G401 (cell line): ENCODE results near the gene PRKAB1. TPM values are rescaled to one million over a fixed set of nuclear protein-coding genes. Genes with fewer than 3 reads are reported as not detected.
A peak's percentile ranks its signal among the peaks of the same experiment; 100 is the strongest.

ENCODE experiments used
- DNase-seq: peaks from one replicate; pipeline ENCODE4 v3.0.0-alpha.2; 2015; ENCODE audit warnings: low spot score
- in situ Hi-C: cut with HindIII; loops from 2 replicates; pipeline ENCODE4 v1.10.0; 2016; ENCODE audit warnings: low sequenced_read_pairs, mixed read lengths
- total RNA-seq: library from RNA; depleted of rRNA; stranded (reverse); fragments of >200 nt; shearing (Covaris generic); gene quantifications from 2 replicates; pipeline ENCODE4 v1.2.3, GENCODE V29; 2014

Gene PRKAB1
- total RNA-seq, 1 experiment from 2014 or later, result 20.3 TPM

DNA sequence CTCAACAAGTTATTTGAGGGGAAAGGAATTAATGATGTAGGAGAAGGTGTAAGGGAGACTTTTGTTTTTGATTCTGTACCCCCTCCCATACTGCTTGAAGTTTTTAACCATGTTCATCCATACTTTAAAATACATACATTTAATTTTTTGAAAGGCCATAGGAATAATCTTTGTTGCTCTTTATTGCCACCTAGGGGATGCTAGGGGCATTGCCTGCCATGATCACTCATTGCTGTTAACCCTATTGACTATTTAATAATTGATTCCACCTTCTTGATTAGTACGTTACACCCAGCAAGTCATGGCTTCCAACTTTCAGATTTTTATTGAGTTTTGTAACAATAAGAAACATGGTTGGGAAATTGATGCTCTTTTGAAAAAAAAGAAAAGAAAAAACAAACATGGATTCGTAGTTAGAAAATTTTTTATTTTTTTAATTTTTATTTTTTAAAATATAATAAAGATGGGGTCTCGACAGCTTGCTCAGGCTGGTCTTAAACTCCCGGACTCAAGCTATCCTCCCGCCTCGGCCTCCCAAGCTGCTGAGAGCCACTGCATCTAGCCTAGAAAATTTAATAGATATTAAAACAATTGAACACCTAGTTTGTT, 8.5 kb upstream of the PRKAB1 start:
- in situ Hi-C loops, result no loop called here
- DNase-seq, result peak; percentile 28

DNA sequence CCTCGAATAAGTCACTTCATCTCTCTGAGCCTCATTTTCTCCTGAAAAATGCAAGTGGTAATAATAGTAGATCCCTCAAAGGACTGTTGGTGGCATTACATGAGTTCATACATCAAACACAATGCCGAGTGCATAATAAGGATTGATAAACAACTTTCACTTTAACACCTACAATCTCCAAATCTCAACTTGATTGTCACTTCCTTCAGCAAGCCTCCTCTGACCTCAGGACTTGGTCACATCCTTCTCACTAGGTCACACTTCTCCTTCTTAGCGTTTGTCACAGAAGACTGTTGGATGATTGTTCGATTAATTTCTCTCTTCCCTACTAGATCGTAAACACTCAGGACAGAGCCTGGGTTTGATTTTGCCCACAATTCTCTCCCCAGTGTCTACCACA, 7.9 kb upstream of the PRKAB1 start:
- DNase-seq, result no peak
- in situ Hi-C loops, result no loop called here

- DNase-seq, result no peak
- in situ Hi-C loops, result no loop called here
These were observed 6.1 kb upstream of the PRKAB1 start for GRCh38 chr12:119661882-119662281.

- in situ Hi-C loops, result no loop called here
- no peak for DNase-seq
These were observed 3.3 kb upstream of the PRKAB1 start for GRCh38 chr12:119664642-119665041.

DNA sequence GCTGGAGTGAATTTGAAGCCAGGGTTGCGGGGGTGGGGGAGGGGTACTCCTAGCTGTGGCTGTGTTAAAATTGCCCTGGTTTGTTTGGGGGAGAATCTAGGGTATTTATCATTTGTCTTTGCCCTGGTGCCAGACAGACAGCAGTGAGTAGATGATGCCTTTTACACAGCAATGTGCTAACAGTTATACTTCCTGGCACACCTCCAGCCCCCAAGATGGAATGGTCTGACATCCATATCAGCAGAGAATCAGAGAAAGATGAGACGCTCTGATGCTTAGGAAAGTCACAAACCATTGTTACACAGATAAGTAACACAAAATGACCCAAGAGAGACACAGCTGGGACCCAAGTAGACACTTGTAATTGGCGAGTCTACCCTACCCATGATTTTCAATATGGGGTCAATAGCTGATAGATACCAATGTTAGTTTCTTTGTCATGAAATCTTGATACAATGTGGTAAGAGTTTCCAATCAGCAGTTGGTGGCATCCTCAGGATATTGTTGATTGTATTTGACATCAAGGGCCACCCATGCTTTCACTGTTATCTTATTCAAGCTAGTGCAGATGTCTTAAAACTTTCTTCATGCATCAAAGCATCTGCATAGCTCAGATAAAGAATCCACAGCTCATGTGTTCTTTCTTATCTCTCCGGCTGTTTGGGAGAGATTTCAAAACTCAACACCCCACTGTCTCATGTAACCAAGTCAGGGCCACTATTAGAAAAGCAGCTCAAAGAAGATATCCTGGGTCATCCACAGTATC, 2.6 kb upstream of the PRKAB1 start:
- in situ Hi-C loops, result no loop called here
- no peak for DNase-seq

DNA sequence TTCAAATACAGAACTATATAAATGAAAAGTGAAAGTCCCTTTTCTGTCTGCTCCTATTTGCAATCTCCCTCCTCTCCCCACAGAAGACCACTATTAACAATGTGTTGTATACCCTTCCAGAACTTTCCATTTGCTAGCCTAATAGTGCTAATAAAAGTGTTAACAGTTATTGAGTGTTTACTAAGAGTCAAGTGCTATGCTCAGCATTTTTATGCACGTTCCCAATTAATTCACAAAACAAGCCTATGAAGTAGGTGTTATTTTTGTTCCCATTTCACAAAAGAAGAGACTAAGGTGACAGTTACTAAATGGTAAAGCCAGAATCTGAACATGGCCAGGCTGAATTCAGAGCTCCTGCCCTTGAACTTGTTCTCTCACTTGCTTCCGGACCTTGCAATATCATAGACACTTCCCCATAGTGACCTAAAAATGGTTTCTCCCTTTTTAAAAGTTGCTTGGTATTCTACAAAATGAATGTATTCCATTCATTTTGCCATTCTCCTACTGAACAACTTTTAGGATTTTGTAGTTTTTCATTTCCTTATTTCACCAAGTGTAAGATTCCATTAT, 1.6 kb upstream of the PRKAB1 start:
- in situ Hi-C loops, result no loop called here
- no peak for DNase-seq

- in situ Hi-C loops, result no loop called here
- no peak for DNase-seq
These were observed 895 bp upstream of the PRKAB1 start for GRCh38 chr12:119666900-119667576.

DNA sequence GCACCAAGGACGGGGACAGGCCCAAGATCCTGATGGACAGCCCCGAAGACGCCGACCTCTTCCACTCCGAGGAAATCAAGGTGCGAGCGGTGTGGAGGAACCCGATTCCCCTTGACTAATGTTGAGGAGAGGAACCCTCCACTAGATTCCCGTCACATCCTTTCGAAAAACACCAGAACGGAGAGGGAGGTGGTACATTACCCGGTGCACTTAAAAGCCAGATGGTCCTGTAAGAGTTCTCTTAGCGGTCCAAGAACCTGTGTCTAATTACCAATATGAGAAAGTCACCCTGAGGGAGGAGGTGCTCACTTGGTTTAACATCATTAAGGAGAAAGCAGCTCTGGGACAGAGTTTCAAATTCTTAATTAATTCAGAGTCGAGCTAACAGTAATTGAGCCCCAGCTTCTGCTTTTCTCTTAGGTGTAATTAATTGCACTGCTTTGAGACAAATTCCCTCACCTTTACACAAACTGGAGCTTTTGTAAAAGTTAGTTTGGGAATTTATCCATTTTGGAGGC, 450 bp downstream of the PRKAB1 start:
- in situ Hi-C loops, result no loop called here
- DNase-seq, result no peak

DNA sequence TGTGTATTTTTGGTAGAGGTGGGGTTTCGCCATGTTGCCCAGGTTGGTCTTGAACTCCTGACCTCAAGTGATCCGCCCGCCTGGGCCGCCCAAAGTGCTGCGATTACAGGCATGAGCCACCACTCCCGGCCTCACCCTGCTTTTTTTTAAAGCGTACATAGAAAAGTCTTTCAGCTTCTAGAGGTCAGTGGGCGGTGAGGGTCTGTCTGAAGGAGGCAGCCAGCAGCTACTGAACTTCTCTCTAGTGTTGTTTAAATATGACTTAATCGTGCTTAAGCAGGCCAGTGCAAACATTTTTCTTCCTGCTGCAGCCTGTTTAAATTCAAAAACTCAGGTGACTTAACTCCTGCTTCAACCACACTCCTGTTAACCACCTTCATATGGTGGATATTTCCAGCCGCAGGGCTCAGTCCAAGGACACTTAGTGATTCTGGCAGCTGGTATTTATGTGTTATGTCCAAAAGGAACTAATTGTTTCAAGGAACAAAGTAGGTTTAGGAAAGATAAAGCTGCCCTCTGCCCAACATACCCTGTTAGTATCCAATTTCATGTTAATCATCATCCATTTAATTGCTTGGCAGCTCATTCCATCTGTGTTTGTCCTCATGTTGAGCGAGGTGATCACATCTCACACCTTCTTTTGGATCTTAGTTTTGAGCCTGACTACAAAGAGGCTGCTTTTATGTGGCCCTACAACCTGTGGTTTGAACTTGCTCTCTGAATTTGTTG, 2.0 kb downstream of the PRKAB1 start:
- in situ Hi-C loops, result no loop called here
- DNase-seq, result no peak

- in situ Hi-C loops, result no loop called here
- no peak for DNase-seq
These were observed 3.1 kb downstream of the PRKAB1 start for GRCh38 chr12:119671070-119671469.

- no peak for DNase-seq
- in situ Hi-C loops, result no loop called here
These were observed 4.3 kb downstream of the PRKAB1 start for GRCh38 chr12:119672194-119672593.

DNA sequence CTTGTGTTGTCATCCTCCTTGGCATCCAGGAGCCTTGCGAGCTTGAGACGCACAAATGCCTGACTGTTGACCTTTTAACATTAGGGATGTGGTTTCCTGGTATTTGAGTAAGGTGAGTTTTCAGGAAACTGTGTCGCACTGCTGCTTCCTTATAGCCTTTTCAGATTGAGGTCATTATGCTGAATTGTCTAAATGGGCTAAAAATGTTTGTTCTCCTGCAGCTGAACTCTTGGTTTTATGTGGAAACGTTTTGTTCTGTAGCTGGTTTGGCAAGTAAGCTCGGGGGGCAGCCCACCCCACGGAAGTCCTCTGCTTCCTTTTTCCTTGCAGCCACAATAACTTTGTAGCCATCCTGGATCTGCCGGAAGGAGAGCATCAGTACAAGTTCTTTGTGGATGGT, 5.7 kb downstream of the PRKAB1 start:
- no peak for DNase-seq
- in situ Hi-C loops, result no loop called here

GRCh38 chr12:119674560-119674959, 6.6 kb downstream of the PRKAB1 start:
- in situ Hi-C loops, result no loop called here
- DNase-seq, result no peak

GRCh38 chr12:119676022-119676421, 8.1 kb downstream of the PRKAB1 start:
- in situ Hi-C loops, result no loop called here
- no peak for DNase-seq

DNA sequence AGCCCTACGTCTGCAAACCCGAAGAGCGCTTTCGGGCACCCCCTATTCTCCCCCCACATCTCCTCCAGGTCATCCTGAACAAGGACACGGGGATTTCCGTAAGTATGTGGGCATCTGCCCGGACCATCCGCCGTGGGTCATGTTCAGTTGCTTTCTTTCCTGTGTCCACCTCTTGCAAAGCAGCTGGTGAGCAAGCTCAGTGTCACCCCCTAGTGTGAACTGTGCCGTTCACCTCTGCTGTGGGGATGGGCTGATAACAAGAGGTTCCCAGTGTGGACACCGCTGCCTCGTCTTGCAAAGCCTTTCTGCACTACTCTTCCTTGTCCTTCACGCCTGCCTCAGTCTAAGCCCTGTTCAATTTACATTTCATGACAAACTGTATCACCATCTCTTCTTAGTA, 8.6 kb downstream of the PRKAB1 start:
- in situ Hi-C loops, result no loop called here
- no peak for DNase-seq

DNA sequence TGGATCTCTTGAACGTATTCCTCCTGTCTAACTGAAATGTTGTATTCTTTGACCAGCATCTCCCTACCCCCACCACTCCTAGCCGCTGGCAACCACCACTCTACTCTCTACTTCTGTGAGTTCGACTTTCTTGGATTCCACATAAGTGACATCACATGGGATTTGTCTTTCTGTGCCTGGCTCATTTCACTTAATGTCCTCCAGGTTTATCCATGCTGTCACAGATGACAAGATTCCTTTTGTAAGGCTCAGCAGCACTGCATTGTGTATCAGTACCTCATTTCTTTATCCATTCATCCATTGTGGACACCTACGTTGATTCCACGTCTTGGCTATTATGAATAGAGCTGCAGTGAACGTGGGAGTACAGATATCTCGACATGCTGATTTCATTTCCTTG, 10.5 kb downstream of the PRKAB1 start:
- no peak for DNase-seq
- in situ Hi-C loops, result no loop called here

DNA sequence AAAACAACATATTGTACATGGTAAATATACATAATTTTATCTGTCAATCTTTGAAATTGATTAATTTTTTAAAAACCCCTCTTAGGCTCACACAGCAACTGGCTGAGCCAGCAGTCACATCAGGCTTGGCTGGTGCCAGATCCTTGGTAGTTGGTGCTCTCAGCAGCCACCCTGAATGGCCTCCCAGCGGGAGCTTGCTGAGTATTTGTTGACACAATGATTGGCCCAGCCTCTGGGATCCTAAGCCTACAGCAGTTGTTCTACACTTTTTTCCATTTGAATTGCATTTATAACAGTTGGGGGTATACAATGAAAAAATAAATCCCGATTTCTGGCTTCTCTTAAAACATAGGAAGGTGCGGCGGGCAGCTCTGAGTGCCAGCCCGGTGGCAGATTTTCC, 11.1 kb downstream of the PRKAB1 start:
- in situ Hi-C loops, result no loop called here
- no peak for DNase-seq

DNA sequence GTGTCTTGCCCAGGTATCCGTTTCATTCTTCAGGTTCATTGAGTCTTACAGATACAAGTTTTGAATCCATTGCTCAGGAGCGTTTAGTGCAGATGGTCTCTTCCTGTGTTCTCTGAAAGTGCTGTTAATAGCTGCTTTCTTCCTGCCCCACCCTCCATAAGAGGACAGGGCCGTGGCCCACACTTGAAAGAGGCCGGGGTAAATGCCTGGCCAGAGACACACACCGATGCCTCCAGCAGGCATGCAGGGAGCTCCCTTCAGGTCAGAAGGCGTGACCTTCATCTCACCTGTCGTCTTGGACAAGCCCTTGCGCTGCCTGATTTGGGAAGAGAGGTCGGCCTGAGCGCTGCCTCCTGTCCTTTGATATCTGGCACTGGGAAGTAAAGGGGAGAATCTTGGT, 11.6 kb downstream of the PRKAB1 start:
- no peak for DNase-seq
- in situ Hi-C loops, result no loop called here

GRCh38 chr12:119681111-119681510, 13.2 kb downstream of the PRKAB1 start:
- in situ Hi-C loops, result no loop called here
- no peak for DNase-seq
